NCI-H446 treated with DMSO at 0.1 percent for 48 hours (cell line): ENCODE results near the gene KCND3.

Experiments
- DNase-seq: peaks from one replicate; lab custom pipeline; 2025; lab: John Stamatoyannopoulos, UW

The KCND3 gene

DNA sequence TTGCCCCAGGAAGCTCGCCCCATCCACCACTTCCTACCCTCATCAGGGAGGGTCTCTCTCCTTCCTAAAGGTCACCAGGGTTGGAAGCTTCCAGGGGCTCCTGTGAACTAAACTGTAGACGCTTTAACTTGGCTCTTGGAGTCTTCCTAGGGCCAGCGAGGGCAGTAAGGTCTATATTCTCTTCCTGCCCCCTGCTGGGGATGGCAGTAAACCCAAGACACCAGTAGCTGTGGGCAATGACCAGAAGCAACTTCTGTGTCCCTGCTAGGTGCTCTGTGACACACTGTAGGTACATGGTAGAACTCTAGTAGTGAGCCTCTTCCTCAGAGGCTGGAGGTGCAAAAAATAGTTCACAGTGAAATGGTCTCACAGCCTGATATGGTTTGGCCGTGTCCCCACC is 30.0 kb downstream of the KCND3 start:
- DNase-seq, result no peak

DNA sequence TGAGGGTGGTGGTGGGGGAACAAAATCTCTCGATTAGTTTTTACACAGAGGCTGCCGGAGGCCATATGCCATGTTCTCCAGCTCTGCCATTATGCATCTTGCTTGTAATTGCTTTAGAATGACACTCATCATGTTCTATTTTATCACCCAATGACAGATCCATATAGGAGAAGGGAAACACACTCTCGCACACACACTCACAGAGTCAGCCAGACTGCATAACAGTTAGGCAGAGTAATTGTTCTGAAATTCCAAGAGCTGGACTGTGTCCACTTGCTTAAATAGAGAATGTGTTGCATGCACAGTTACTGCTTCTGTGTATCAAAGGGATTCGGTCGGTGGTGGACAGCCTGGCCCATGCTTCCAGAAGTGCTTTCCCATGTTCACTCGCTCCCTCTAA is 30.6 kb downstream of the KCND3 start:
- DNase-seq, result no peak

DNA sequence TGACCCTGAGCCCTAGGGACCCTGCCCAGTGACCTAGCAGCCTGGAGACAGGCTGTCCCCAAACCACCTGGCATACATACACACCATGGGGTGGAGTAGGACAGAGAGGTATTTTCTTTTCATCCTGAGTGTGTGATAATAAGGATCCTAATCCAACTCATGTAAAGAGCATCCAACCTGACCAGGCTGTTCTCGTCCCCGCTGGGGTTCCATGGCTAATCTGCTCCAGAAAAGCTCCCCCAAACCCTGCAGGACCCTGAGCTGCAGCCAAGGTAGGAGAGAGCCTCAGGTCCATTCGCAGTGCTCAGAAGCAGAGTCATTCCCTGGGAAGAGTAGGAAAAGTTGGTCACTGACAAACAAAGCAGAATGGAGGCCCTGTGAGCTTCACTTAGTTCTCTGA is 31.4 kb downstream of the KCND3 start:
- no peak for DNase-seq

DNA sequence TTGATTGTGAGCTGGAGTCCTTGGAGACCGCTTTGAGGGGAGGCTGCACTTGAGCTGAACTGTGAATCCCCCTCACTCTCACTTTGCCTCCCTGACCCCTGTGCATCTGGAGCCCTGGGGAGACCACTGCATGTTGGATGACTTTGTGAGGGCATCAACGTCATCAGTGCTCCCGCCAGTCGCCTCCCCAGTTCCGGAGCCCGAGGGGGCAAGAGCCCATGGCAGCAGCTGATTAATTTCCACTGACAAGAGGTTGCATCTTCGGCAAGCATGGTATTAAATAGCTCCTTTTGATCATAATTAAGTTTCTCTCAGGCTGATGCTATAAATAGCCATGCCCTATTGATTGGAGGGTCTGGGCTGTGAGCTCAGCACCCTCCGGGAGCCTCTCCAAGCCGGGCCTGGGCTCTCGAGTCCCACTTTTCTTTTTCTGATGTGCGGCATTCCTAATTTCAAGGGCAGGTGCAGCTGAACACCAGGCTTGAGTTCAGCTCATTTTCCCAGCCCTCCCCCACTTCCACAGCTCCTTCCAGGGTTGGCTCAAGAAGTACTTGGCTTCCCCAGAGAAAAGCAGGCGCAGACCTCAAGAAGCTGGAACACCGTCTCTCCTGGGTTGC is 33.2 kb downstream of the KCND3 start:
- DNase-seq, result no peak

DNA sequence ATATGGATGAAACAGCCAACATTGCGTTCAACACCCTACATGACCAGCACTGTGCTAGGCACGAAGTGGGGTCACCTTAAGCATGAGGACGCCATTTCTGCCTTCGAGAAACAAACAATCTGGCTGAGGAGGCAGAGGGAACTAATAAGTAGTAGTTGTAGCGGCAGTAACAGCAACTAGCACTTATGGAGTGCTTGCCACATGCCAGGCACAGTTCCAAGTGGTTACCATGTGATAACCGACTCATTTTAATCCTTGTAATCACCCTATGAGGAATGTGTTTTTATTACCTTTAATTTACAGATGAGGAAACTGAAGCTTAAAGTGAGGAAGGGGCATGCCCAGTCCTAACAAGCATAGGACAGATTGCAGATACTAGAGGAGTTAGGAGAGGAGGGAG is 33.7 kb downstream of the KCND3 start:
- peak; percentile 56 for DNase-seq

DNA sequence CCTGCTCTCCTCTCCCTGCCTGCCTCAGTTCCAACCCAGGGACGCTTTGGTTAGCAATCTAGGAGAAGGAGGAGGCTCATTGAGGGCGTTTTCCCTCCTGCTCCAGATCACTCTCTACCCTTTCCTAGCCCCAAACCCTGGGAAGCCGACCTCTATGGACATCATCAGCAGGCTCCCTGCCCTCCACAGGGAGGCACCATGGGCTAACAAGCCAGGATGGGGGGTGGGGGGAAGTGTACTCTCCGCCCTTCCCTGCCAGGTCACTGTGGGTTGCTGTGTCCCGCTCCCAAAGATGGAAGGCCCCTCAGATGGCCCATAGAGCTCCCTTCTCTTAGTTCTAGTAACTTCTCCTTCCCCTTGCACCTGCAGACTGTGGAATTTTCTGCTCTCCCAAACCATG is 35.7 kb downstream of the KCND3 start:
- DNase-seq, result no peak

DNA sequence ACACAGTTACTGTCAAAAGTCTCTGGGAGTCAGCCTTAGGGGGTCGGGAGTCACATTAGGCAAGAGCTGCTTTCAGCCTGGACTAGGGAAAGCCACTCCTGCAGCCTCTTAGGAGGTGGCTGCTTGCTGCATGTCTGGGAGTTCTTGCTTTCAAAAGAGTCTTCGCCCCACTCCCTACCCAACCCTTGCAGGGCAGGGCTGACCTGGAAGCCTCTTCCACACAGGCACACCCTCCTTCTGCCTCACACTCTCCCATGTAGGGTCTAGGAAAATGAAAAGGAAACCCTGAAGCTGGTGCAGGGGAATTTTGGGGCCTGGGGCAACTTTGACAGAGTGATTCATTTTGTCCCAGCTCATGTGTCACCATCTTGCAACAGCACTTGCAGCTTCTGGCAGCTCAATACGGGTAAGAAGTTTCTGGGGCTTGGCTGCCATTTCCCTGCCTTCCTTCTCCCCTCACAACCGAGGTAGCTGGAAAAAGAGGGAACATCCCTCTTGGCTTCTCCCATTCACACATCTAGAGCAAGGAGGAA is 37.3 kb downstream of the KCND3 start:
- no peak for DNase-seq

DNA sequence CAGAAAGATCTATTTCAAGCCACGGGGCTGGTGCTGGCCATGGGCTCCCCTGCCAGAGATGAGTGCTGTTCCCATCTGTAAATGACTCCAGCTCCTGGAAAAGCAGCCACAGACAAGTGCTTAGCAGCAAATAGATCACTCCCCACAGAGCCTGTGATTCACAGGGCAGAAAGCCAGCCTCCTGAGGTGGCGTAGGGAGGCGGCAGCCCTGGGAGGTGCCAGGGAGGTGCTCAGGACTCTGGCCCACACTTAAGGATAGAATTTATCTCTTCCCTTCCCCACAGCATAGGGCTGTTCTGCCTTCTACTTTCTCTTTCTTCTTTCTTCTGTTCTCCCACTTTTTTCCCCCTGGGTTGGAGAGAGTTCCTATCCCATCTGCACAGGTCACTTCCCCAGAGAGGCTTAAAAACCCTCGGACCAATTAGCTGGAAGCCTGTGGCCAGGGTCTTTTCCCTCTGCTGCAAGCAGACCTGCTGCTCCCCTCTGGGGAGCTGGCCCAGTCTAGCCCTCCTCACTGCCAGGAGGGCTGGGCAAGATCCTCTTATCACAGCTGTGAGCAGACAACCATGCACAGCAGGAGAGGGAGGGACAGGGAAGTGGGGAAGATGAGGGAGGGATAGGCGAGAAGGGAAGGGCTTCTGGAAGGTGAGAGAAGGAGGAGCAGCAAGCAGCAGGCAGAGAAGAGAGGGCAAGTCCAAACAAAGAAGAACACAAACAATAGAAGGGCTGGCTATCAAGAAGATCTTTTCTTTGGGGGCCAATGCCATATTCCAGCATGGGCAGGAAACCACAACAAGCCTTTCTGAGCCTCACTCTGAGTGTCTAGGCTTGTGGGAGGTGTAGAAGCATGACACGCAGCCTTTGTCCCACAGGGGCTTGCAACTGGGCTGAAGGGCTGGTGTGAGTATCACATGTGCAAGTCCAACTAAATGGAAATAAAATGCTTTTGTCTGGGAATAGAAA is 41.0 kb downstream of the KCND3 start:
- peak; percentile 96 for DNase-seq

DNA sequence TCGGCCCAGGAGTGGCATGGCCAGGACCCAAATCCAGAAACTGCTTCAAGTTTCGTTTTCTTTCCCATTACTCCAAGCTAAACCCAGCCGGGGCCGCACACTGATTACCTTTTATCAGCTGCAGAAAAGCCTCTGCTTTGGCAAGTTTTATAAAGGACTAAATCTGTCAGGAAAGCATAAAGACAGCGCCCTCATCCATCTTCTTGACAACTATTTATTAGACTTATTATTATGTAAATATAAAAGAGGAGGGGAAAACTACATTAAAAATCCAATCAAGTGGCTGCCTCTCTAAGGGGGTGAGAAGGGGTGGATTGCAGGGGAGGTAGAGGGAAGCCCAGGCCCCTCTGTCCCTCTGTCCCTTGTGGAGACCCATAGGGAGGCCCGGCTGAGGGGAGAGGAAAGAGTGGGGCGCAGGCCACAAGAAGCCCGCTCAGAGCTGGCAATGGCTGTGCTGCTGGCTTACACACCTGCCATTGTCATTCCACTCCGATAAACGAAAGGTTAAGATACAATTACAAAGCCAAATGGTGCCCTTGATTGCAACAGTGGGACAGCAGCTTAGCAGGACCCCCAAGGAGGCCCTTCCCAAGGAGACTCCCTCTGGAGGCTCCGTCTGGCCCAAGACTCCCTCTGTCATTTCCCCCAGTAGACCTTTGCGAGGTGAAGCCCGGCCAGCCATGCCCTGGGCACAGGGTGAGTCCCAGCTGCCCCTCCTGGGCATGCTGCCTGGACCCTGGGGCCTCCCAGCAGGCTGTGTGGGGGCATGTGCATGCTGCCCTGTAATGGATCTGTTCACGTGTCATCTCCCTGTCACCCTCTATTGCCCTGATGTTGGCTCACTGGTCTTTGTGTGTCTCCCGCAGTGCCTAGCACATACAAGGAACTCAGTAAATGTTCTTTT is 45.4 kb downstream of the KCND3 start:
- peak; percentile 87 for DNase-seq

DNA sequence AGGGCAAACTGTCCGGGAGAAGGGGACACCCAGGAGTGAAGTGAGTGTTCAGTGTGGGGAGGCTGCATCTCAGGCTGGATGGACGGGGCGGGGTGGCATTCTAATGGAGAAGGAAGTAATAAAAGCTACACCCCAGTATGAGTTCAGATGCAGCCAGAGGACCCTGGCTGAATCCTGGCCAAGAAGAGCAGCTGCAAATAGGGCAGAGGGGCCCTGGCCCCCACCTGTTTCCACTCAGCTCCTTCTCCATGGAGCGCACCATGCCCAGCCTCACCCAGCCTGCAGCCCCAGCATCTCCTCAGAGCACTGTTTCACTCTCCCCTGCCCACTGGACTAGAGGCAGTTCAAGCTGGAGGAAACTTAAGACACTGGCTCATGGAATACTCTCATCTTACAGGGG is 46.4 kb downstream of the KCND3 start:
- no peak for DNase-seq

DNA sequence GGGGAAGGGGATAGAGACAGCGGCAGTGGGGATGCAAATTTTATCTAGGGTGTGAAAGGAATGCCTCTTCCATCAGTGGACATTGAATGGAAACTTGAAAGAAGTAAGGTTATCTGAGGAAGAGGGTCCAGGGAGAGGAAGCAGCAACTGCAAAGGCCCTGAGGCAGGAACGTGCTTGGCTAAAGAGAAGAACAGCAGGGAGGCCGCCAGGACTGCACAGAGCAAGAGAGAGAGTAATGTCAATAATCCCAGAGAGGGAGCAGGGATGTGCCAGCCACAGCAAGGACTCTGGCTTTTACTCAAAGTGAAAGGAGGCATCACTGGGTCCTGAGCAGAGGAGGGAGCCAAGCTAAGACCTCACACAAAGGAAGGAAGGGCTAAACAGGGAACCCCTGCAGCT is 50.9 kb downstream of the KCND3 start:
- peak; percentile 29 for DNase-seq

DNA sequence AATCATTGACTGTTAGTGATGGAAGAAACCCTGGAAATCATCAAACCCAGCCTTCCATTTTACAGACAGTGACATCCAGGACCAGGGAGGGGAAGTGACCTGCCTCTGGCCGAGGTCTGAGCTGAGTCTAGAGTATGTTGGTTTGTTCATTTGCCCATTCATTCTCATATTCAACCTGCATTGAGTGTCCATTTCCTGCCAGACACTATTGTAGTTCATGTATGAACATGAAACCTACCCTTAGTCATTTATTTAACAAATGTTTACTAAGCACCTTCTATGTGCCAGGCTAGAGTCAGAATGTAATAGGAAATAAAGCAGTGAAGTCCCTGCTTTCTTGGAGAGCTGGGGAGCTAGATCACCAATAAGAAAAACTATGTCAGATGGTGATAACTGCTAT is 51.3 kb downstream of the KCND3 start:
- DNase-seq, result no peak

DNA sequence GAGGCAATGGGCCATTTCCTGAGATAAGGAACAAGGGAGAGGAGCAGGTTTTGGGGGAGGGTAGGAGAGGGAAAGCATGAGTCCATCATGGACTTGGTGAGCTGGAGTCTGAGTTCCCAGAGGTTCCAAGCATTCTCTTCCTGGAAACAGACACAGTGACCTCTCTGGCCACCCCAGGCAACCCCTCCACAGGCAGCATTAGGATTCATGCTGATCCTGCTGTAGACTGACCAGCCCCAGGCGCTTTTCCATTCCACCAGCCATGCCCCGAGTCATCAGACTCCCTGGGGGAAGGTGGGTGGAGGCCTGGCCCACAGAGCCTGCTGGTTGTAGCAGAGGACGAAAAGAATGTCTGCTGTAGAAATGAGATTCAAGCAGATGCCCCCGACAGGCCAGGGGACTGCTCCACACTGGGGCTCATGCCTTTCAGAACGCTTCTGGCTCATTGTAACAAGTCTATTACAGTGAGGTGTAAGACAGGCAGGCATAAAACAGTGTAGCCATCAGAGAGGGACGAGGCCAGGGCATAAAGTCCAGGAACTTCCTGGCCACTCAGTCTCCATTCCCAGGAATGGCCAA is 52.2 kb downstream of the KCND3 start:
- DNase-seq, result no peak

DNA sequence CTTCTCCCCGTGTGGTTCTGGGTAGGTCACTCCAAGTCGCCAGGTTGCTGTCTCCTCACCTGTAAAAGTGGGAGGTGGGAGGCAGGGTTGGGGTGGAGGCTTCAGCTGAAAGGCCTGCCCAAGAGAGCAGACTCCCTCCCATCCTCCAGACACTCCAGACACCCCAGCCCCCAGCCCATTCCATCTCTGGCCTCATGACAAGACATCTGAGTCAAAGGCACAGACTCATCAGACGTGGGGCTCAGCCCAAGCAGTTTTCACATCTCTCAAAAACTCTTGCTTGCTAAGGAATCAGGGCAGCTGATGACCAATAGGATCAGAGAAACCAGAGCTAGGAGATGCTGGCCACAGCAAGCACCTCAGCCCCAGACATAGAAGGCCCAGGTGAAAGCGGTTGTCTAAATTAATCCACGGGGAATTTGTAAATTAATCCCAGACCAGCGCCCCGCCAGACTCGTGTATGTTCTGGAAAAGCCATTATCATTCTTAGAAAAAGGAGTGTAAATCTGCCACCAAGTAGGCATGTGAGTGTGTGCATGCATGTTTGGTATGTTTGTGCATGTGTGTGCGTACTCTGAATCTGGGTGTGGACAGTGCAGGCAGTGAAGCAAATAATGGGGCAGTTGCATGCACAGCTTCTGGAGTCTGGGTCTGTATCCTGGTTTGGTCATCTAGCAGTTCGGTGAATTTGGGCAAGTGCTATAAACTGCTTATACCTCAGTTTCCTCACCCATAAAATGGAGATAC is 55.2 kb downstream of the KCND3 start:
- no peak for DNase-seq

DNA sequence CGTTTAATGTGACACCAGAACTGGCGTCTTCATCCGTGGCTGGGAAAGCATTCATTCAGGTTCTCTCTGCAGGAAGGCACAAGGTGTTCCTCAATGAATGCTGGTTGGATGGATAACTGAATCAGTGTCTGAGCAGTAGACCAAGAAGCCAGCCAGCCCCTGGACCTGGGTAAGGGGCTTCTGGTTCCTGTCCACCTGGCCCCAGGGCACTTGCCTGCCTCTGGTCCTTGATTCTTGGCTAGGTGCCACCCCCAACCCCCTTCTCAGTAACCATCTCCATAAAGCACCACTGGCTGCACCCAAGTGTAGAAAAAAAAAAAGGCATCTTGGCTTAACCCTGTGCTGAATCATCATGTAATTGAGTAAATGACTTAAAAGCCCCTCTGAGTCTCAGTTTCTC is 59.1 kb downstream of the KCND3 start:
- no peak for DNase-seq

DNA sequence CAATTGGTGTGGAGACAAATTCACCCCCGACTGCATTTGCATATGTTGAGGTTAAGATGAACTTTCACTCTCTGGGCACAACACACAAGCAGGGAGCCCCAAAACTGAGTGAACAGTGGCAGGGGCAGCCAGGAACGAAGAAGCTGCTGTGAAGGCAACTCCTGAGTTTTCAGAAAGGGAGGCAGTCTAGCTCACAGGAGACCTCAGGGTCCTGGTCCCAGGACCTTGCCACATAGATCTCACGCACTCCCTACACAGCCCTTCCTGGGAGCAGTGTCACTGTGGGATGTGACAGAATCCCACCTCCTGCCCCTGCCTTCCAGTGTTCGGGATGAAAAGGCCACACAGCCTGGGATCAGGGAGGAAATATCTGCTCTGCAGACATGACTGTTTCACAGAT is 60.9 kb downstream of the KCND3 start:
- DNase-seq, result no peak

DNA sequence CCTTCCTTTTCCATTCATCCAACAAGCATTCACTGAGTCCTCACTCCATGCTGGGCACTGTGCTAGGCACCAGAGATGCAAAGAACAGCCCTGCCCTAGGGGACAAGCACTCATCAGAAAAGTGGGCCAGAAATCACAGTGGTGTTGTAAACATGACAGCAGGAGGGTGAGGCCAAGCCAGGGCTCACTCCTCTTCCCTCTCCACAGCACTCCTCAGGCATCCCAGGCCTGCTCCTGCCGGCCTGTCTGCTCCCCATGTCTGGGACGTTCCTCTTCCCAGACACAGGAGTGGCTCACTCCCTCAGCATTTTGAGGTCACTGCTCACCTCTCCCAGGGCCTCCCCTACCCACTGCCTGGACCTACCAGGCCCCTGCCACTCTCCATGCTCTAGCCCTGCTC is 61.8 kb downstream of the KCND3 start:
- no peak for DNase-seq

DNA sequence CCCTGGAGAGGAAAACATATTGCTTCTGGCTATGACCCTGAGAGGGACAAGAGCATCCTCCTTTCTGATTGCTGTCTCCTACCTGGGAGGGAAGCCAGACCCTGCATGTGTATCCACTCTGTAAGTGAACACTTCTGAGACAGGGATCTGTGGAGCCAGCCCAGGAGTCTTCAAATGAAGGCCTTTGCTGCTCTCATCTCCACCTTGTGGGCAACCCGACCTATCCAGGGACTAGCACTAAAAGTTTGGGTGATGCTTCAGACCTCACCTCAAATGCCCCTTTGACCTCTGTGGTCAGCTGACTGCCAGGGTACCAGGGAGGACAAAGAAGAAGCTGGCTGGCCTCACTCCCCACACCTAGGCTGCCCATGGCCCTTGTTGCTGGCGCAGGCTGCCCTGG is 64.7 kb downstream of the KCND3 start:
- no peak for DNase-seq

DNA sequence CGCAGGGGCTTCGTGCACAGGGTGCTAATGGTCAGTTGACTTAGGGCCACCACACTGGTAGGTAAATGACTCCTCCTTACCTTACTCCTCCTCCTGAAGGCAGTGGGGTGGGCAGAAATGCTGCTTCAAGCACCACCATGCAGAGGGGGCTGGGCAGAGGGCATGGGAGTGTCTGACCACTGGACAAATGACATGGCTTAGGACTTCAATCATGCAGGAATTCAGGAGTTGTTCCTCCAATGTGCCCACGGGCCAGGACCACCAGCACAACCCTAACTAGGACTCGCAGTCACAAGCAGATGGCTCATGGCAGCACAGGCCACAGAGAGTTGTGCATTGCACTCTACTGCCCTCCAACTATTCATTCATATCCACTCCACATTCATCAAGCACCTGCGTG is 65.7 kb downstream of the KCND3 start:
- DNase-seq, result no peak

DNA sequence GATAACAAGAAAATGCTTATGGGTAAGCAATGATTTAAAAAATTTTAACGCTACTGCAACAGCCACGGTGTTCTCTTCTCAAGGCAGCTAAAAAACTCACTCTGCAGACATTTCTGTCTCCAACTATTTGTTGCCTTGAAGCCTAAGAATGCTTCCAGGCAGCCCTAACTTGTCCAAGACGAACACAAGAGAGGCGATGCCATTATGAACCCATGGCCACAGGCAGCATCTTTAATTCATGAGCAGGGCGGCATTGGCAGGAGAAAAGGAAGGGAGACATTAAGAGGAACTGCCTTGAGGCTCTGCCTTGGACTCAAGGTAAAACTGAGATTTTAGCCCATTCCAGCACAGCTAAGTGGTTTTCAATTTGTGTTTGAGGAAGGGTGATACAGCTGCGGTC is 67.5 kb downstream of the KCND3 start:
- DNase-seq, result no peak
